Left lung (tissue), 10 donors: ENCODE measurements around the gene CNTD1. TPM values are rescaled to one million over a fixed set of nuclear protein-coding genes. Genes with fewer than 3 reads are reported as not detected.
"Not testable (repeated sequence)": the region's sequence is repeated elsewhere in the genome, so short reads cannot be mapped to it uniquely, and the experiment has no call there.

Source experiments
- ATAC-seq: fragments of 200-7000 bp; cut with Tn5 transposase; one replicate; pipeline ENCODE4 v1.9.1; 2020; ENCODE audit warnings: moderate library complexity
- DNase-seq, 4 donors: peaks; one replicate each; pipeline ENCODE4 v3.0.0-alpha.2; 2013 to 2020
- H3K27ac ChIP-seq, 2 donors: fragments of 200-600 bp; sonication (generic) in 1 of 2; one replicate each; pipeline versions ENCODE4 v1.5.0 to v1.8.0; 2020 to 2021
- H3K27me3 ChIP-seq, 2 donors: fragments of 200-600 bp; sonication (generic) in 1 of 2; one replicate each; pipeline versions ENCODE4 v1.5.0 to v1.8.0; 2020 to 2021
- H3K36me3 ChIP-seq, 2 donors: fragments of 200-600 bp; sonication (generic) in 1 of 2; one replicate each; pipeline versions ENCODE4 v1.5.0 to v1.8.0; 2020 to 2021
- H3K4me1 ChIP-seq, 2 donors: fragments of 200-600 bp; one replicate each; pipeline ENCODE4 v1.8.0; 2021
- H3K4me3 ChIP-seq, 2 donors: fragments of 200-600 bp; sonication (generic) in 1 of 2; one replicate each; pipeline versions ENCODE4 v1.5.0 to v1.8.0; 2020 to 2021; ENCODE audit warnings: mild to moderate bottlenecking in 1 of 2
- H3K9me3 ChIP-seq, 2 donors: fragments of 200-600 bp; sonication (generic) in 1 of 2; one replicate each; pipeline versions ENCODE4 v1.5.0 to v1.8.0; 2020 to 2021
- intact Hi-C, 2 donors: fragments of 100-400 bp; cut with DNase I; formaldehyde crosslinking; loops; one replicate each; pipeline versions ENCODE4 v1.11.2 to v1.14.2; 2022
- polyA plus RNA-seq, 6 donors: library from polyadenylated mRNA; unstranded; fragments of 120-200 nt; gene quantifications; one replicate each; pipeline ENCODE4 v1.2.1, GENCODE V29; 2013; ENCODE audit not compliant: insufficient read length in 6 of 6
- total RNA-seq, 2 donors: library from RNA; stranded (reverse); fragmentation: NEBNext Ultra II Directional; extraction: Animal tissue kit (Norgen Biotek cat#: 25700); gene quantifications; one replicate each; pipeline ENCODE4 v1.2.1, GENCODE V29; 2021
- TF ChIP-seq, protein P1 (sequence below), 2 donors: fragments of 200-600 bp; sonication (generic) in 1 of 2; IDR thresholded peaks; one replicate each; pipeline versions ENCODE4 v1.5.0 to v1.8.0; 2021; ENCODE audit warnings: antibody characterized with exemption in 2 of 2
- donor health status: DM: no; HTN: yes; CAD: no.
- donor health status: DM: no; HTN: no; CAD: no.

The CNTD1 gene
- total and polyA plus RNA-seq, 8 donors: 1.5 to 3.4 (median 2.6) TPM; not detected in 1

DNA sequence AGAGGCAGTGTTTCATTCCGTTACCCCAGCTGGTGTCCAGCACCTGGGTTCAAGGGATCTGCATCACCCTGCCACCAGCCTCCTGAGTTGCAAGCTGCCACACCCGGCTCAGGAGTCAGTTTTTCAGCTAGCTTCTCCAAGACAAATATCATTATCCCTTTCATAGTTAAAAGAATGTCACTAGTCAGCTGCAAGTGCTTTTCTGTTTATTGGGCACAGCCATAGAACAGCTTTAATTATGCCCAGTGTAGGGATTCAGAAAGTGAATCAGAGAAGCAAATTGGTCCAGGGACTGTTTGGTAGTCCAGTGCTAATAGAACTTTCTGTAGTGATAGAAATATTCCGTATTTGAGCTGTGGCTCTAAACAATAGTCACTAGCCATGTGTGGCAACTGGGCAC is 49.4 kb downstream of the CNTD1 start:
- ATAC-seq (no peak), DNase-seq (no peak)
- no peaks in the 10 kb centered on the region for H3K27me3 ChIP-seq
- no peak overlapping the region for H3K4me3 ChIP-seq
- no peak overlapping the region for H3K27ac ChIP-seq
- peaks cover 0 to 47% of the 10 kb centered on the region in 2 donors for H3K4me1 ChIP-seq
- H3K9me3 ChIP-seq: no peaks in the 10 kb centered on the region
- intact Hi-C loops: loop anchor here (5.0 to 10.0 kb wide), 2 partner anchors 79 to 87 kb away; no protein-coding TSS in a partner anchor
- peaks cover 0 to 29% of the 10 kb centered on the region in 2 donors for H3K36me3 ChIP-seq
- TF ChIP-seq, protein P1, sequence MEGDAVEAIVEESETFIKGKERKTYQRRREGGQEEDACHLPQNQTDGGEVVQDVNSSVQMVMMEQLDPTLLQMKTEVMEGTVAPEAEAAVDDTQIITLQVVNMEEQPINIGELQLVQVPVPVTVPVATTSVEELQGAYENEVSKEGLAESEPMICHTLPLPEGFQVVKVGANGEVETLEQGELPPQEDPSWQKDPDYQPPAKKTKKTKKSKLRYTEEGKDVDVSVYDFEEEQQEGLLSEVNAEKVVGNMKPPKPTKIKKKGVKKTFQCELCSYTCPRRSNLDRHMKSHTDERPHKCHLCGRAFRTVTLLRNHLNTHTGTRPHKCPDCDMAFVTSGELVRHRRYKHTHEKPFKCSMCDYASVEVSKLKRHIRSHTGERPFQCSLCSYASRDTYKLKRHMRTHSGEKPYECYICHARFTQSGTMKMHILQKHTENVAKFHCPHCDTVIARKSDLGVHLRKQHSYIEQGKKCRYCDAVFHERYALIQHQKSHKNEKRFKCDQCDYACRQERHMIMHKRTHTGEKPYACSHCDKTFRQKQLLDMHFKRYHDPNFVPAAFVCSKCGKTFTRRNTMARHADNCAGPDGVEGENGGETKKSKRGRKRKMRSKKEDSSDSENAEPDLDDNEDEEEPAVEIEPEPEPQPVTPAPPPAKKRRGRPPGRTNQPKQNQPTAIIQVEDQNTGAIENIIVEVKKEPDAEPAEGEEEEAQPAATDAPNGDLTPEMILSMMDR (IDR thresholded peaks at IDR 0.05): no peak

DNA sequence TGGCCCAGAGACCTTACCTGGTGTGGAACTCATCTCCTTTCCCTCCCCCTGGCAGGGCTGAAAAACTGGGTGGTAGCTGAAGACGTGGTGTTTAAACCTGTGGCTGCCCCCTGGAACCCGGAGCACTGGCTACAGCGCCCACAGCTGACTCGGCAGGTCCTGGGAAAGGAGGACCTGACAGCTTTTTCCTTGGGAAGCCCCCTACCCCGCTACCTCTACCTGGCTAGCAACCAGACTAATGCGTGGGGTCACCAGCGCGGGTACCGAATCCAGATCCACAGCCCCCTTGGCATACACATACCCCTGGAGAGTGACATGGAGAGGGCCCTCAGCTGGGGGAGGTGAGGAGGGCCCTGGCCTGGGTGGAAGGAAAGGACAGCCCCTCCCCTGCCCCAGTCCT is 50.4 kb downstream of the CNTD1 start:
- TF ChIP-seq, protein P1 (IDR thresholded peaks at IDR 0.05): no peak
- Histone ChIP-seq H3K4me3 (no peak overlapping the region), H3K9me3 (no peaks in the 10 kb centered on the region), H3K27me3 (no peaks in the 10 kb centered on the region), H3K36me3 (peaks cover 0 to 19% of the 10 kb centered on the region in 2 donors), H3K27ac (no peak overlapping the region), H3K4me1 (peaks cover 0 to 45% of the 10 kb centered on the region in 2 donors)
- DNase-seq (no peak), ATAC-seq (no peak)
- intact Hi-C loops: loop anchor here (5.0 to 10.0 kb wide), 2 partner anchors 78 to 86 kb away; no protein-coding TSS in a partner anchor

DNA sequence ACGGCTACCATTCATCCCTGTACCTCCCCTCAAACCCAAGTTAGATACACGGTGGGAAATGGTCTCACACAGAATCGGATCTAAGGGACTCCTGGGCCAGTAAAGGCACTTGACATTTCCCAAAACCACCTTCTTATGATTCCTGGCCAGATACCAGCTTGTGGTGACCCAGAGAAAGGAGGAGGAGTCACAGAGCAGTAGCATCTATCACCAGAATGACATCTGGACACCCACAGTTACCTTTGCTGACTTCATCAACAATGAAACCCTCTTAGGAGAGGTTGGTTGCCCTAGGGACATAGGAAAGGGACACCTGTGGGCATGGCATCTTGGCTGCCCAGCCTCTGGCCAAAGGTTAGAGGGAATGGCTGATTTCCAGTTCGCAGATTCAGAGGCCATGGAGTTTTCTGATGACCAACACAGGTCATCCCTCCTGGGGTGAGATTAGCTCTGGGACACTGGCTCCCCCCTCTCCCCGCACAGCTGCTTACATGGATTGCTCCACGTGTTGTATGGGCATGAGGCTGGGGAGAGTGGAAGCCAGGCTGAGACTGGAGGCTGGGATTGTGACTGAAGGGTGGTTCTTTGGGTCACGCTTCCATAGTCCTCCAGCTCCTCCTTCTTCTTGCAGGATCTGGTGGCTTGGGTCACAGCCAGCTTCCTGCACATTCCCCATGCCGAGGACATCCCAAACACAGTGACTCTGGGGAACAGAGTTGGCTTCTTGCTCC is 51.0 kb downstream of the CNTD1 start:
- intact Hi-C loops: loop anchor here (5.0 to 10.0 kb wide), 2 partner anchors 78 to 85 kb away; no protein-coding TSS in a partner anchor
- H3K36me3 ChIP-seq: peaks cover 0 to 14% of the 10 kb centered on the region in 2 donors
- no peaks in the 10 kb centered on the region for H3K27me3 ChIP-seq
- no peak for DNase-seq
- H3K9me3 ChIP-seq: no peaks in the 10 kb centered on the region
- H3K4me1 ChIP-seq: peaks cover 0 to 39% of the 10 kb centered on the region in 2 donors
- TF ChIP-seq, protein P1 (IDR thresholded peaks at IDR 0.05): no peak
- no peak overlapping the region for H3K4me3 ChIP-seq
- no peak for ATAC-seq
- no peak overlapping the region for H3K27ac ChIP-seq

DNA sequence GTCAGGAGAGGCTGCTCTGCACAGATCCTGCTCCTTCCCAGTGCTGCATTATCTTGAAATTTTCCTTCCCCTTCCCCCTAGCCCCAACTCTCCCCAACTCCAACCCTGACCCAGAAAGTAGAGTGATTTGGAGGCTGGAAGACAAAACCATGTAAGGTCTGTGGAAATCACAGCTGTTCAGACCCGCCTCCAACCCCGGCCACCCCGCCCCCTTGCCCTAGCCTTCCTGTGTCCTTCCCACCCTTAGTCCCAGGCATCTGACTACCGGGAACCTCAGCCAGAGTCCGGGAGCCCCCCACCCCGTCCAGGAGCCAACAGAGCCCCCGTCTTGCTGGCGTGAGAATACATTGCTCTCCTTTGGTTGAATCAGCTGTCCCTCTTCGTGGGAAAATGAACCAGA is 52.3 kb downstream of the CNTD1 start, which contains the start of gene AOC3:
AOC3 (plus strand) TSS at position 246 of the 400 bp plus-strand sequence; CDS start at position 391, 145 bp downstream.
- ATAC-seq: peak; percentile 30
- TF ChIP-seq, protein P1 (IDR thresholded peaks at IDR 0.05): no peak
- intact Hi-C loops: no loop called here
- H3K9me3 ChIP-seq: no peaks in the 10 kb centered on the region
- peaks cover 0 to 36% of the 10 kb centered on the region in 2 donors for H3K4me1 ChIP-seq
- no peak within 1 kb of the TSS for H3K27ac ChIP-seq
- H3K36me3 ChIP-seq: peaks cover 0 to under 1% of the 10 kb centered on the region in 2 donors
- peak in 1 of 4 donors; percentile 78 for DNase-seq
- peak within 1 kb of the TSS; percentile 9 to 37 for H3K4me3 ChIP-seq
- no peaks in the 10 kb centered on the region for H3K27me3 ChIP-seq

DNA sequence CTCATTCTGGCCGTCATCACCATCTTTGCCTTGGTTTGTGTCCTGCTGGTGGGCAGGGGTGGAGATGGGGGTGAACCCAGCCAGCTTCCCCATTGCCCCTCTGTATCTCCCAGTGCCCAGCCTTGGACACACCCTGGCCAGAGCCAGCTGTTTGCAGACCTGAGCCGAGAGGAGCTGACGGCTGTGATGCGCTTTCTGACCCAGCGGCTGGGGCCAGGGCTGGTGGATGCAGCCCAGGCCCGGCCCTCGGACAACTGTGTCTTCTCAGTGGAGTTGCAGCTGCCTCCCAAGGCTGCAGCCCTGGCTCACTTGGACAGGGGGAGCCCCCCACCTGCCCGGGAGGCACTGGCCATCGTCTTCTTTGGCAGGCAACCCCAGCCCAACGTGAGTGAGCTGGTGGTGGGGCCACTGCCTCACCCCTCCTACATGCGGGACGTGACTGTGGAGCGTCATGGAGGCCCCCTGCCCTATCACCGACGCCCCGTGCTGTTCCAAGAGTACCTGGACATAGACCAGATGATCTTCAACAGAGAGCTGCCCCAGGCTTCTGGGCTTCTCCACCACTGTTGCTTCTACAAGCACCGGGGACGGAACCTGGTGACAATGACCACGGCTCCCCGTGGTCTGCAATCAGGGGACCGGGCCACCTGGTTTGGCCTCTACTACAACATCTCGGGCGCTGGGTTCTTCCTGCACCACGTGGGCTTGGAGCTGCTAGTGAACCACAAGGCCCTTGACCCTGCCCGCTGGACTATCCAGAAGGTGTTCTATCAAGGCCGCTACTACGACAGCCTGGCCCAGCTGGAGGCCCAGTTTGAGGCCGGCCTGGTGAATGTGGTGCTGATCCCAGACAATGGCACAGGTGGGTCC is 52.9 kb downstream of the CNTD1 start:
- ATAC-seq, H3K36me3 ChIP-seq, intact Hi-C loops, DNase-seq, H3K27ac ChIP-seq, H3K9me3 ChIP-seq, H3K27me3 ChIP-seq: not testable (repeated sequence)
- H3K4me1 ChIP-seq: peaks cover 0 to 30% of the 10 kb centered on the region in 2 donors
- H3K4me3 ChIP-seq: peak overlapping the region; percentile 9 to 37
